Osteoblast (primary cell): ENCODE results near the gene ALDH1A2. TPM values are rescaled to one million over a fixed set of nuclear protein-coding genes. Genes with fewer than 3 reads are reported as not detected.

Source experiments
- DNase-seq: peaks from one replicate; pipeline ENCODE4 v3.0.0; 2011; ENCODE audit warnings: low spot score, mixed read lengths; ENCODE audit not compliant: insufficient read length; ENCODE audit errors: missing footprints
- H2AFZ ChIP-seq: 2 replicates; pipeline ENCODE4 v1.6.0; 2011; ENCODE audit warnings: mild to moderate bottlenecking, low read length
- H3K27ac ChIP-seq: 2 replicates; pipeline ENCODE4 v1.5.1; 2011; ENCODE audit warnings: mild to moderate bottlenecking, low read depth, low read length, moderate library complexity
- H3K27me3 ChIP-seq: 2 replicates; pipeline ENCODE4 v1.6.0; 2012; ENCODE audit warnings: mild to moderate bottlenecking, control low read depth, inconsistent platforms, low read length, moderate library complexity; ENCODE audit not compliant: insufficient read depth
- H3K36me3 ChIP-seq: 2 replicates; pipeline ENCODE4 v1.5.1; 2011; ENCODE audit warnings: mild to moderate bottlenecking, low read length, control low read depth, moderate library complexity; ENCODE audit not compliant: insufficient read depth
- H3K4me1 ChIP-seq: 2 replicates; pipeline ENCODE4 v1.5.1; 2011; ENCODE audit warnings: mild to moderate bottlenecking, low read length, control low read depth, moderate library complexity; ENCODE audit not compliant: insufficient read depth
- H3K4me2 ChIP-seq: 2 replicates; pipeline ENCODE4 v1.6.0; 2011; ENCODE audit warnings: mild to moderate bottlenecking, low read length; ENCODE audit not compliant: insufficient read depth
- H3K4me3 ChIP-seq: fragments of 200-600 bp; sonication (generic); 3 replicates; pipeline ENCODE4 v1.5.1; 2012; ENCODE audit warnings: mild to moderate bottlenecking, low read length, inconsistent platforms; ENCODE audit not compliant: insufficient read depth
- H3K79me2 ChIP-seq: 2 replicates; pipeline ENCODE4 v1.6.0; 2012; ENCODE audit warnings: mild to moderate bottlenecking, low read length, control low read depth, inconsistent platforms; ENCODE audit not compliant: insufficient read depth
- H3K9me3 ChIP-seq: 2 replicates; pipeline ENCODE4 v1.5.1; 2011; ENCODE audit warnings: low read depth, low read length, control low read depth
- H4K20me1 ChIP-seq: 2 replicates; pipeline ENCODE4 v1.6.0; 2012; ENCODE audit warnings: mild to moderate bottlenecking, low read length, control low read depth; ENCODE audit not compliant: insufficient read depth
- total RNA-seq: library from RNA; depleted of rRNA; stranded (reverse); fragments of >200 nt; gene quantifications from 2 replicates; pipeline ENCODE4 v1.2.3, GENCODE V29; 2012
- TF ChIP-seq, protein P1 (sequence below): IDR thresholded peaks from 2 replicates; pipeline ENCODE4 v1.5.1; 2011; ENCODE audit warnings: mild to moderate bottlenecking, low read depth, low read length, moderate library complexity; ENCODE audit errors: extremely low read depth

The ALDH1A2 gene
- total RNA-seq, 1 donor = 1.1 TPM

DNA sequence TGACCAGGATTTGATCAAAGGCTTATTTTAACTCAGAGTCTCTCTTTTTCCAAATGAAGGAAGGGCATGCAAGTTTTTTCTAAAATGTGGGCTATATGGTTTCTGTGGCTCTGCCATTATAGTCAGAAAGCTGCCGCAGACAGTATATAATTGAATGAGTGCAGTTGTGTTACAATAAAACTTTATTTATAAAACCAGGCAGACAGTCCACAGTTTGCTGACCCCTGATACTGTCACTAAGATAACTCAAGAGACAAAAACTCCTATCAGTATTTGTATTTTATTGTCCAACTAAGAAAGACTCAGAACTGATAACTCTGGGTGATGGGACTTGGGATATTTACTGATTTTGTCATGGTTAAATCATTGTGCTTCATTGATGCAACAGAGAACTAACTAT is 4.9 kb downstream of the ALDH1A2 start:
- Histone ChIP-seq H3K4me2 (no peak overlapping the region), H3K9me3 (no peaks in the 10 kb centered on the region), H3K79me2 (no peaks in the 10 kb centered on the region), H2AFZ (no peak overlapping the region), H3K4me1 (no peaks in the 10 kb centered on the region), H3K27ac (no peak overlapping the region), H4K20me1 (no peaks in the 10 kb centered on the region), H3K27me3 (peaks cover 74% of the 10 kb centered on the region), H3K4me3 (no peak overlapping the region), H3K36me3 (no peaks in the 10 kb centered on the region)
- DNase-seq = no peak
- TF ChIP-seq, protein P1, sequence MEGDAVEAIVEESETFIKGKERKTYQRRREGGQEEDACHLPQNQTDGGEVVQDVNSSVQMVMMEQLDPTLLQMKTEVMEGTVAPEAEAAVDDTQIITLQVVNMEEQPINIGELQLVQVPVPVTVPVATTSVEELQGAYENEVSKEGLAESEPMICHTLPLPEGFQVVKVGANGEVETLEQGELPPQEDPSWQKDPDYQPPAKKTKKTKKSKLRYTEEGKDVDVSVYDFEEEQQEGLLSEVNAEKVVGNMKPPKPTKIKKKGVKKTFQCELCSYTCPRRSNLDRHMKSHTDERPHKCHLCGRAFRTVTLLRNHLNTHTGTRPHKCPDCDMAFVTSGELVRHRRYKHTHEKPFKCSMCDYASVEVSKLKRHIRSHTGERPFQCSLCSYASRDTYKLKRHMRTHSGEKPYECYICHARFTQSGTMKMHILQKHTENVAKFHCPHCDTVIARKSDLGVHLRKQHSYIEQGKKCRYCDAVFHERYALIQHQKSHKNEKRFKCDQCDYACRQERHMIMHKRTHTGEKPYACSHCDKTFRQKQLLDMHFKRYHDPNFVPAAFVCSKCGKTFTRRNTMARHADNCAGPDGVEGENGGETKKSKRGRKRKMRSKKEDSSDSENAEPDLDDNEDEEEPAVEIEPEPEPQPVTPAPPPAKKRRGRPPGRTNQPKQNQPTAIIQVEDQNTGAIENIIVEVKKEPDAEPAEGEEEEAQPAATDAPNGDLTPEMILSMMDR = no peak

- H3K27me3 ChIP-seq = peaks cover 64% of the 10 kb centered on the region
Measured at GRCh38 chr15:58058729-58059128, 6.8 kb downstream of the ALDH1A2 start.

GRCh38 chr15:58058073-58058472 is 7.4 kb downstream of the ALDH1A2 start:
- Histone ChIP-seq H3K79me2 (no peaks in the 10 kb centered on the region), H4K20me1 (no peaks in the 10 kb centered on the region), H3K4me1 (no peaks in the 10 kb centered on the region), H3K27me3 (peaks cover 58% of the 10 kb centered on the region), H3K4me2 (no peak overlapping the region), H2AFZ (no peak overlapping the region), H3K9me3 (no peaks in the 10 kb centered on the region), H3K27ac (no peak overlapping the region), H3K36me3 (no peaks in the 10 kb centered on the region), H3K4me3 (no peak overlapping the region)
- DNase-seq = no peak
- TF ChIP-seq, protein P1 = no peak

More at GRCh38 chr15:58058729-58059128, 6.8 kb downstream of the ALDH1A2 start:
- Histone ChIP-seq H3K36me3 (no peaks in the 10 kb centered on the region), H3K9me3 (no peaks in the 10 kb centered on the region), H2AFZ (no peak overlapping the region), H3K4me2 (no peak overlapping the region), H3K79me2 (no peaks in the 10 kb centered on the region), H3K27ac (no peak overlapping the region), H3K4me3 (no peak overlapping the region), H4K20me1 (no peaks in the 10 kb centered on the region), H3K4me1 (no peaks in the 10 kb centered on the region)
- TF ChIP-seq, protein P1 = no peak
- no peak for DNase-seq

DNA sequence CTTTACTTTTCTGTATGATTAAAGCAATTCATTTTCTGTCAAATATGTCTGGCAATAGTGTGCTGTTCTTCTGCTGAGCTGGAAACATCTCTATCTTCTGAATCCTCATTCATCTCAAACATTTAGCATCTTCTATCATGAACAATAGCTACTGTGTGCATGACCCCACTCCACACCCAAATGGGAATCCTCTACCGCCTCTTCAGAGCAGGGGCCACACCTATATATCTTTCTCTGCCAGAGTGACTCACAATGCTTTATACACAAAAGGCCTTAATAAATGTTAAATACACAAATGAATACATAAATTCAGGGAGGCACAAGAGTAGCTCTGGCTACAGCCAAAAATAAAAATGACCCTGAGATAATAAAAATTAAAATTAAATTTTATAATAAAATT is 8.0 kb downstream of the ALDH1A2 start:
- TF ChIP-seq, protein P1 = no peak
- no peaks in the 10 kb centered on the region for H3K4me1 ChIP-seq
- no peaks in the 10 kb centered on the region for H3K79me2 ChIP-seq
- H3K27me3 ChIP-seq = peaks cover 53% of the 10 kb centered on the region
- H3K4me2 ChIP-seq = no peak overlapping the region
- no peak overlapping the region for H3K4me3 ChIP-seq
- no peaks in the 10 kb centered on the region for H3K9me3 ChIP-seq
- H4K20me1 ChIP-seq = no peaks in the 10 kb centered on the region
- no peaks in the 10 kb centered on the region for H3K36me3 ChIP-seq
- no peak for DNase-seq
- no peak overlapping the region for H3K27ac ChIP-seq
- no peak overlapping the region for H2AFZ ChIP-seq
